ENCODE data around the gene EMILIN2. TPM values are rescaled to one million over a fixed set of nuclear protein-coding genes. Genes with fewer than 3 reads are reported as not detected.
A peak's percentile ranks its signal among the peaks of the same experiment; 100 is the strongest.

The EMILIN2 gene
- total and polyA plus RNA-seq, 10 donors: 7.5 to 47.7 (median 21.3) TPM

- Histone ChIP-seq H3K4me1 (peaks cover 0 to 17% (median 3%) of the 10 kb centered on the region in 6 donors), H3K27me3 (replicated peaks in 1 of 7) (no peaks in the 10 kb centered on the region), H3K27ac (peak overlapping the region in 3 of 8 donors; percentile 6 to 51 (median 47)), H3K4me3 (no peak overlapping the region), H3K9me3 (peaks cover 0 to 5% (median 0%) of the 10 kb centered on the region in 8 donors), H3K36me3 (peaks cover 0 to 15% (median 0%) of the 10 kb centered on the region in 6 donors)
- no peak for DNase-seq
- 82 to 88% (median 86%) methylated on average over 12 of the region's 12 CpGs for WGBS, 5 donors
- intact Hi-C loops (cut with DNase I; ENCODE audit: low total_unique reads): no loop called here
- TF ChIP-seq POLR2AphosphoS5 (IDR thresholded peaks at IDR 0.05): no peak
- TF ChIP-seq CTCF (IDR thresholded peaks at IDR 0.05 in 8 of 11, conservative IDR thresholded peaks at IDR 0.05 in 3 of 11): no peak
- TF ChIP-seq POLR2A (IDR thresholded peaks at IDR 0.05): no peak
Measured at GRCh38 chr18:2897448-2898185, 50.8 kb downstream of the EMILIN2 start.

- H3K27me3 ChIP-seq (replicated peaks in 1 of 7): no peaks in the 10 kb centered on the region
- 20 to 52% (median 37%) methylated on average over 4 to 6 of the region's 6 CpGs for WGBS, 5 donors
- intact Hi-C loops (cut with DNase I; ENCODE audit: low total_unique reads): no loop called here
- TF ChIP-seq CTCF (IDR thresholded peaks at IDR 0.05 in 8 of 11, conservative IDR thresholded peaks at IDR 0.05 in 3 of 11): no peak
- no peak for TF ChIP-seq POLR2A (IDR thresholded peaks at IDR 0.05)
- peak in 1 of 3 donors; percentile 36 for TF ChIP-seq POLR2AphosphoS5 (IDR thresholded peaks at IDR 0.05)
- H3K4me3 ChIP-seq: no peak overlapping the region
- H3K9me3 ChIP-seq: peaks cover 0 to 5% (median 0%) of the 10 kb centered on the region in 8 donors
- no peak for DNase-seq
- peak overlapping the region in 3 of 8 donors; percentile 6 to 51 (median 47) for H3K27ac ChIP-seq
- peaks cover 0 to 23% (median 6%) of the 10 kb centered on the region in 6 donors for H3K4me1 ChIP-seq
- H3K36me3 ChIP-seq: peaks cover 0 to 11% (median 0%) of the 10 kb centered on the region in 6 donors
Measured at GRCh38 chr18:2898186-2898640, 51.4 kb downstream of the EMILIN2 start.

- Histone ChIP-seq H3K4me3 (no peak overlapping the region), H3K9me3 (no peaks in the 10 kb centered on the region), H3K36me3 (no peaks in the 10 kb centered on the region), H3K4me1 (peaks cover 4 to 45% (median 21%) of the 10 kb centered on the region in 6 donors), H3K27me3 (replicated peaks in 1 of 7) (no peaks in the 10 kb centered on the region), H3K27ac (no peak overlapping the region)
- 74 to 94% (median 88%) methylated on average over 8 of the region's 8 CpGs for WGBS, 5 donors
- DNase-seq: no peak
- intact Hi-C loops (cut with DNase I; ENCODE audit: low total_unique reads): no loop called here
- no peak for TF ChIP-seq POLR2AphosphoS5 (IDR thresholded peaks at IDR 0.05)
- TF ChIP-seq CTCF (IDR thresholded peaks at IDR 0.05 in 8 of 11, conservative IDR thresholded peaks at IDR 0.05 in 3 of 11): no peak
- no peak for TF ChIP-seq POLR2A (IDR thresholded peaks at IDR 0.05)
Measured at GRCh38 chr18:2900684-2901422, 54.0 kb downstream of the EMILIN2 start.

Measured in spleen (tissue), 11 donors.